VCaP (cell line): ENCODE data around the gene DOCK11.

Source experiments
- H3K27ac ChIP-seq: fragments of 450-650 bp; 2 replicates; pipeline ENCODE4 v1.5.1; 2017
- TF ChIP-seq, protein P1 (sequence below): fragments of 450-650 bp; conservative IDR thresholded peaks from 2 replicates; pipeline ENCODE4 v1.5.1; 2017; ENCODE audit warnings: mild to moderate bottlenecking, moderate library complexity

DOCK11 gene

DNA sequence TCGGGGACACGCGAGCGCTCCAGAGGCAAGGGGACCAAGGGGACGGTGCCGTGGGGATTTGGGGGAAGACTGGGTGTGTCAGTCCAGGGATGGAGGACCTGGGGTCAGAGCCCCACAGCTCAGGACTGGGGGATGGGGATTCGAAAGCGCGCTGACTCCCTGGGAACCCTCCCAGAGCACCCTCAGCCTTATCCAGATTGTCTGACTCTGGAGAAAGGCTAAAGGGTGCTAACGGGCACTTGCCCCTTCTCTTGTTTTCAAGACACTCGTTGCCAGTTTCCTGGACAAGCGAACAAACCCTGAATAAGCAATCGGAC lies 1.1 kb downstream of the DOCK11 start:
- no peak overlapping the region for H3K27ac ChIP-seq
- TF ChIP-seq, protein P1, sequence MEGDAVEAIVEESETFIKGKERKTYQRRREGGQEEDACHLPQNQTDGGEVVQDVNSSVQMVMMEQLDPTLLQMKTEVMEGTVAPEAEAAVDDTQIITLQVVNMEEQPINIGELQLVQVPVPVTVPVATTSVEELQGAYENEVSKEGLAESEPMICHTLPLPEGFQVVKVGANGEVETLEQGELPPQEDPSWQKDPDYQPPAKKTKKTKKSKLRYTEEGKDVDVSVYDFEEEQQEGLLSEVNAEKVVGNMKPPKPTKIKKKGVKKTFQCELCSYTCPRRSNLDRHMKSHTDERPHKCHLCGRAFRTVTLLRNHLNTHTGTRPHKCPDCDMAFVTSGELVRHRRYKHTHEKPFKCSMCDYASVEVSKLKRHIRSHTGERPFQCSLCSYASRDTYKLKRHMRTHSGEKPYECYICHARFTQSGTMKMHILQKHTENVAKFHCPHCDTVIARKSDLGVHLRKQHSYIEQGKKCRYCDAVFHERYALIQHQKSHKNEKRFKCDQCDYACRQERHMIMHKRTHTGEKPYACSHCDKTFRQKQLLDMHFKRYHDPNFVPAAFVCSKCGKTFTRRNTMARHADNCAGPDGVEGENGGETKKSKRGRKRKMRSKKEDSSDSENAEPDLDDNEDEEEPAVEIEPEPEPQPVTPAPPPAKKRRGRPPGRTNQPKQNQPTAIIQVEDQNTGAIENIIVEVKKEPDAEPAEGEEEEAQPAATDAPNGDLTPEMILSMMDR: no peak

DNA sequence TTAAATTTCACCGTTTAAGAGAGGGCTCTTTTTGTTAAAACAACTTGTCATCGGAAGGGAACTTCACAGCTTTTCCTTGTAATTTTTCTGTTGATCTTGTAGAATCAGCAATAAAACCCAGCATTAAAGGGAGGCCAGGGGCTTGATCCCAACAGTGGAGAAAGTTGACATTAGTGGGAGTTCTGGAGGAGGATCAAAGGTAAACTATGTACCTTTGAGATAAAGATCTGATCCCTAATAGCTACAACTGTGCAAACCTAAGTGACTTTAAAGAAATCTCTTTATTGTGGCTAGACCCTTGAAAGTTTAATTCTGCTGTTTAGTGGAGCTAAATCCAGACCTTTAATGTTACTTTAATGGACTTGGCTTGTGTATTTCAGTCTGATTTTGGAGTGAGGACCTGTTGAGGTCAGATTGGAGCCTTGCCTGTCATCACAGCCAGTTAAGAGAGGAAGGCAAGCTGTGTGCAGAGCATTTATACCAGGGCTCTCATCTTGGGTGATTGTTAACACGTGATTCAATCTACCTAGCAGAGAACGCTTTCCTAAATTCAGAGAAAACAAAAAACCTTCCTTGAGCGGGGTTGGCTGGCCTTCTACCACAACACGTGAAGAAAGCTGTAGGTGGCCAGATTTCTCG lies 1.7 kb downstream of the DOCK11 start:
- H3K27ac ChIP-seq: no peak overlapping the region
- TF ChIP-seq, protein P1: no peak

DNA sequence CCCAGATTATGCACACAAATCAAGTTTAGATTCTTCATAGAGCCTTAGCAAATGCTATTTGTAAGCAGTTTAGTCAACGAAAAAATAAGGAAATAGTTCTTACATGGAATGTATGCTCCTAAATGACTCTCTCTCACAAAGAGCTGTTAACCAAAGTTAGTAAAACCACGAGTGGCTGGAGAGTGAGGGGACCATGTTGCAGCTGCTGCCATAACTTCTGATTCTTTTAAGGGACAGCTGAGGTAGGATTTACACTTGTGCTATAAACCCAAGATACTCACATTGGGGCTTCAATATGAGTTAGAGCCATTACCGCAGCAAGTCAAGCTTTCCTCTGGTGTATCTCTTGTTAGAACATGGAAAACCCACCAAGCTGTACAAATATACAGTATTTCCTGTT lies 2.7 kb downstream of the DOCK11 start:
- TF ChIP-seq, protein P1: no peak
- no peak overlapping the region for H3K27ac ChIP-seq

DNA sequence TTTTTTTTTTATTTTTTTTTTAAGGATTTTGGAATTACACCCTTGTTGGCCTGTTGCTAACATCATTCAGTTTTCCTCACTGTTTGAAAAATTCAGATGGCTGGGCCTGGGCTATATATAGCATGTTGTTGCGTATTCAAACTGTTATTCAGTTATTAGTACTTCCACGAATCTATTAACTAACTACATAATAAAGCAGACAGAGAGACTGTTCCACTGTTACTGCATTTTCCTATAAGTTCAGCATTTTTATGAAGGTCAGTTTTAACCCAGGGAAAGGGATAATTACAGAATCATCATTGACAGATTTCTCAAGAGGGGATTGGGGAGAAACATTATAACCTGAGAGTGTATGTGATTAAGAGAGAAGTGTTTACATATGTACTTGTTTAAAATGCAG lies 3.1 kb downstream of the DOCK11 start:
- H3K27ac ChIP-seq: no peak overlapping the region
- TF ChIP-seq, protein P1: no peak

DNA sequence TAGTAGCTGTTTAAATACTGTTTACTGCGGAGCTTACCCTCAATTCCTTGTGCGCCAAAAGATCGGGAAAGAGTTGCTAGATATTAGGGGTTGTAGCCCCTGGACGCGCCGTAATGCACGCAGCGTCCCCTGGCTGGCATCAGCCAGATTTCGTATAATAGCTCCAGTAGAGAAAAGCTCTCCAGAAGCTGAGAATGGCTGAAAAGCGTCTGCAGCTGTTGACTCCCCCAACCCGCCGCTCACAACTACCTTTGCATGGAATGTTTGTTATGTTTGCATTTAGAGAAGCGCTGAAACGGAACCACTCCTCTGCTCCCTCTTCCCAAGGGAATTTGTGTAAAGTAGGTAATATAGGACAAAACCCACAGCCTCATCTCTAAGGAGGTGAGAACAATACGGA lies 3.7 kb downstream of the DOCK11 start:
- H3K27ac ChIP-seq: no peak overlapping the region
- TF ChIP-seq, protein P1: no peak

DNA sequence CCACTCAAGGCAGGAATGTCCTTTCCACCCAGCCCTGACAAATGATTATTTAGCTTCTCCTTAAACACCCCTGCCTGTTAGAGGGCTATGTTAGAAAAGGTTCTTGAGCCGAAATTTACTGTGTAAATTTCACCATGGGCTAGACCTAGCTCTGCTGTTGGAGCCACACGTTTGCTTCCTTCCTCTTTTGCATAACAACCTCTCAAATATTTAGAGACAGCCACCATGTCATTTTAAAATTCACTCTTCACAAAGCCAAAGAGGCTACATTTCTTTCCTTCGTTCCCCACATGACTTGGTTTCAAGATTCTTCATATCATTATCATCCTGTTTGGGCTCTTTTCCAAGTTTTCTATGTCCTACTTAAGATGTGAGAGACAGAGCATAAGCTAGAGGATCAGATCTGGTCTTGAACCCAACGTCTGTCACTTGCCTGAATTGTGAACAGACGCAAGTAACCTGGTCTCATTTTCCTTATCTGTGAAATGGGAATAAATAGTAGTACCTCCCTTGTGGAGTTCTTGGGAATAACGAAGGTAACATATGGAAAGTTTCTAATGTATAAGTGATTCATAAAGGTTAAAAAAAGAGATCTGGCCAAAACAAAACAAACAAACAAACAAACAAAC lies 6.7 kb downstream of the DOCK11 start:
- TF ChIP-seq, protein P1: no peak
- no peak overlapping the region for H3K27ac ChIP-seq

DNA sequence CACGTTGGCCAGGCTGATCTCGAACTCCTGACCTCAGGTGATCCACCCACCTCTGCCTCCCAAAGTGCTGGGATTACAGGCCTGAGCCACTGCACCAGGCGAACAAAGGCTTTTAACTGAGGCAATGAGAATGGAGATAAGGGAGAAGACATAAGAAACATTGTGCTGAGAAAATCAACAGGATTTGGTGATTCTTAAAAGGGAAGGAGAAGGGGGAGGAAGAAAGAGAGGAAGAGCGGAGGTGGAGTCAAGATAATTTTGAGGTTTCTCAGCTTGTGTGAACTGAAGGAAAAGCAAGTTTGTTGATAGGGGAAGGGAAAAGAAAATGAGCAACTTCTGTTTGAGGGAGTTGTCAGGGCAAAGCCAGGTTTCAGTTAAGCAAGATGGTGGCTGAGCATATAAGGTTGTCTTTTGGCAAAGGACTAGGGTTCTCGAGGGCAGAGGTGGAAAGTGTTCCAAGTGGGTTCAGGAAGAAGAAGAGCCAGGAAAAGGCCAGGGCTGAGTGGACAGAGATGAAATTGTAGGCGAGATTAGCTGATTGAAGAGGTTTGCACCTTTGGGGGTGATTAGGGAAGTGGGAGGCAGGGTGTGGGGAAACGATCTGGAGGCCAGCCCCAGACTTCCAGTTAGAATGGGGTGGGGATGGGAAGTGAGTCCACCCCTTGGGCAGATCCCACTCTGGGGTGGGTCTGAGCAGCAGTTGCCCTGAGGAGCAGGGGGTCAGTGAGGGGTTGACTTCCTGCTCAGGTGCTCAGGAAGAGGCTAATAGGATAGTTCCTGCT lies 7.8 kb downstream of the DOCK11 start:
- H3K27ac ChIP-seq: no peak overlapping the region
- TF ChIP-seq, protein P1: no peak
